Measurements from ENCODE around the gene AADACL2.

The AADACL2 gene

DNA sequence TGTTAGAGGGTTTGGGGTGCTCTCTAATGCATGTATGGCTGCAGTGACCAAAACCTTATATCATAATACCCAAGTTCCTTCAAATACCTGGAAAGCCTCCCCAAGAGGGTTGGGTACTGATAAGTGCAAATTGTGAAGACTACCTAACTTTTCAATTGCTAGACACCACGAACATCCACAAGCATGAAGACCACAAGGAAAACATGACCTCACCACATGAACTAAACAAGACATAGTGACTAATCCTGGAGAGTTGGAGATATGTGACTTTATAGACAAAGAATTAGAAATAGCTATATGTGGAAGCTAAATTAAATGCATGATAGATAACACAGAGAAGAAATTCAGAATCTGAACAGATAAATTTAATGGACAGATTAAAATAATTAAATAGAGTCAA lies 23.9 kb upstream of the AADACL2 start:
- H3K9me3 ChIP-seq (ENCODE audit: low read depth, low read length) = no peaks in the 10 kb centered on the region
- DNase-seq (ENCODE audit: low read depth, low spot score) = no peak
- no peak overlapping the region for H3K4me3 ChIP-seq
- no peaks in the 10 kb centered on the region for H3K36me3 ChIP-seq (ENCODE audit: insufficient read depth, low read length)
- H3K9ac ChIP-seq (ENCODE audit: insufficient read length) = no peak overlapping the region
- no peak overlapping the region for H3K27ac ChIP-seq
- TF ChIP-seq FOXP2 (optimal IDR thresholded peaks at IDR 0.05; ENCODE audit: control extremely low read depth, extremely low read length, insufficient read depth) (no peak), EZH2 (IDR thresholded peaks at IDR 0.05) (no peak), POLR2AphosphoS5 (IDR thresholded peaks at IDR 0.05; ENCODE audit: borderline replicate concordance, low read depth, low read length) (no peak)

GRCh38 chr3:151721294-151721693 lies 12.4 kb upstream of the AADACL2 start:
- H3K27ac ChIP-seq = no peak overlapping the region
- TF ChIP-seq POLR2AphosphoS5 (IDR thresholded peaks at IDR 0.05; ENCODE audit: borderline replicate concordance, low read depth, low read length) = no peak
- no peak for TF ChIP-seq EZH2 (IDR thresholded peaks at IDR 0.05)
- no peak for TF ChIP-seq FOXP2 (optimal IDR thresholded peaks at IDR 0.05; ENCODE audit: control extremely low read depth, extremely low read length, insufficient read depth)
- no peaks in the 10 kb centered on the region for H3K36me3 ChIP-seq (ENCODE audit: insufficient read depth, low read length)
- no peak for DNase-seq (ENCODE audit: low read depth, low spot score)
- H3K9ac ChIP-seq (ENCODE audit: insufficient read length) = no peak overlapping the region
- no peak overlapping the region for H3K4me3 ChIP-seq
- H3K9me3 ChIP-seq (ENCODE audit: low read depth, low read length) = peaks cover 14% of the 10 kb centered on the region; the same call in 1 of the 2 replicates

DNA sequence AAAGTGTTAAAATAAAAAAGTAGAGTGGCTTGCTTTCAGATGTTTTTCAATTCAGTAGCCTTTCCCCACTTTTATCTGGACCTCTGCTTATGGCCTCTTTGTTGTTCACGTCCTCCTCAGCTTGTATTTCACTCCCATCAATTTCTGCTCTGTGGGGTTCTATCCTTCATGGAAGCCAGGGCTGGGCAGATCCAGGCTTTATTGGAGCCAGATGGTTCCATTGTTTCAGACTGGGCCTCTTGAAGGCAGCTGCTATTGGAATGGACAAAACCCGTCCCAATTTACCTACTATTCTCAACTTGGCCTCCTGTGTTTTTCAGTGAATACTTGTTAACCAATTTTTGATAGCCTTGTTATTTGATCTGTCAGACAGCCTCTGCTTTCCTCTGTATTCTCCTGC lies 10.9 kb upstream of the AADACL2 start:
- Histone ChIP-seq H3K9me3 (ENCODE audit: low read depth, low read length) (peaks cover 14% of the 10 kb centered on the region; the same call in 1 of the 2 replicates), H3K36me3 (ENCODE audit: insufficient read depth, low read length) (no peaks in the 10 kb centered on the region), H3K4me3 (no peak overlapping the region), H3K27ac (no peak overlapping the region), H3K9ac (ENCODE audit: insufficient read length) (no peak overlapping the region)
- TF ChIP-seq POLR2AphosphoS5 (IDR thresholded peaks at IDR 0.05; ENCODE audit: borderline replicate concordance, low read depth, low read length) (no peak), EZH2 (IDR thresholded peaks at IDR 0.05) (no peak), FOXP2 (optimal IDR thresholded peaks at IDR 0.05; ENCODE audit: control extremely low read depth, extremely low read length, insufficient read depth) (no peak)
- no peak for DNase-seq (ENCODE audit: low read depth, low spot score)

DNA sequence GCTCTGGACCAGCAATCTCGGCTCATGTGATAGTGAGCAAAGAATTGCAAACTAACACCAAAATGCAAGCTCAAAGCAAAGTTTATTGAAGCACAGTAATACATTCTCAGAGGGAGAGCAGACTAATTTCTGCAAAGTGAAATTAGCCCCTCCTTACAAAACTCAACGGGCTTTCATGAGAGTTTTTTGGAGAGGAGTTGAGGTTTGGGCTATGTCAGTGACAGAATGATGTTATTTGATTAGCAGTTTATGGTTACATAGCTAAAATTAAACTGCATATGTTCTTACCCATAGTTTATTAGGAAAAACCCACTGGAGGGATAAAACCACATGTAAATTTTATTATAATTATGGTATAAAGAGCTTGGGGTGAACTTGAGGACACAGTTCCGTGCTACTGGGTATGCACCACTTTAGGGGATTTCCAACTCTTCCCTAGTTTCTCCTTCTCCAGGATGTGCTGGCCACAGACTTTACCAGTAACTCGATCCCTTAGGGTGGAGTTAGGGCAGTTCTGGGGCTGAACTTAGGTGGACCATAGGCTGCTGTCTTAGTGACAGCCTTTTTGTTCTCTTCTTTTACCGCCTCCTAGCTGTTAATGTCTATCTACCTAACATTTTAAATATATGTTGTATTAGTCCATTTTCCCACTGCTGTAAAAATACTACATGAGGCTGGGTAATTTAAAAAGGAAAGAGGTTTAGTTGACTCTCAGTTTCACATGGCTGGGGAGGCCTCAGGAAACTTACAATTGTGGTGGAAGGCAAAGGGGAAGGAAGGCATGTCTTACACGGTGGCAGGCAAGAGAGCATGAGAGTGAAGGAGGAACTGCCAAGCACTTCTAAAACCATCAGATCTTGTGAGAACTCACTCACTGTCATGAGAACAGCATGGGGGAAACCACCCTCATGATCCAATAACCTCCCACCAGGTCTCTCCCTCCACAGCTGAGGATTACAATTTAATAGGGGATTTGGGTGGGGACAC lies 8.9 kb upstream of the AADACL2 start:
- Histone ChIP-seq H3K27ac (no peak overlapping the region), H3K9ac (ENCODE audit: insufficient read length) (no peak overlapping the region), H3K36me3 (ENCODE audit: insufficient read depth, low read length) (no peaks in the 10 kb centered on the region), H3K4me3 (no peak overlapping the region), H3K9me3 (ENCODE audit: low read depth, low read length) (peaks cover 14% of the 10 kb centered on the region; the same call in 1 of the 2 replicates)
- TF ChIP-seq POLR2AphosphoS5 (IDR thresholded peaks at IDR 0.05; ENCODE audit: borderline replicate concordance, low read depth, low read length) (no peak), FOXP2 (optimal IDR thresholded peaks at IDR 0.05; ENCODE audit: control extremely low read depth, extremely low read length, insufficient read depth) (no peak), EZH2 (IDR thresholded peaks at IDR 0.05) (no peak)
- DNase-seq (ENCODE audit: low read depth, low spot score) = no peak

DNA sequence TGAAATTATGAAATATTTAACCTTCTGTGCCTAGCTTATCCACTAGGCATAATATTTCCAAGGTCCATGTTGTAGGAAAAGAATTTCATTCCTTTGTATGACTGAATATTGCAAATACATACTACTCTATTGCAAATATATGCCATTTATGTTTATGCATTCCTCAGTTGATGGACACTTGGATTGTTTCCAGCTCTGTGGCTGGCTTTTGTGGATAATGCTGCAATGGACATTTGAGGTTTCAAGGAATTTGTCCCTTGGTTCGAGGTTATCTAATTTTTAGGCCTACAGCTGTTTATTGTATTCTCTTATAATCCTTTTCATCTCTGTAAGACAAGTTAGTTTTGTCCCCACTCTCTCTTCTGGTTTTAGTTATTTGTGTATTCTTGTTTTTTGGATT lies 7.7 kb upstream of the AADACL2 start:
- Histone ChIP-seq H3K9ac (ENCODE audit: insufficient read length) (no peak overlapping the region), H3K27ac (no peak overlapping the region), H3K4me3 (no peak overlapping the region), H3K9me3 (ENCODE audit: low read depth, low read length) (peaks cover 14% of the 10 kb centered on the region; the same call in 1 of the 2 replicates), H3K36me3 (ENCODE audit: insufficient read depth, low read length) (no peaks in the 10 kb centered on the region)
- DNase-seq (ENCODE audit: low read depth, low spot score) = no peak
- TF ChIP-seq FOXP2 (optimal IDR thresholded peaks at IDR 0.05; ENCODE audit: control extremely low read depth, extremely low read length, insufficient read depth) (no peak), EZH2 (IDR thresholded peaks at IDR 0.05) (no peak), POLR2AphosphoS5 (IDR thresholded peaks at IDR 0.05; ENCODE audit: borderline replicate concordance, low read depth, low read length) (no peak)

GRCh38 chr3:151732861-151733260 lies 866 bp upstream of the AADACL2 start:
- Histone ChIP-seq H3K27ac (no peak overlapping the region), H3K9ac (ENCODE audit: insufficient read length) (no peak overlapping the region), H3K4me3 (no peak overlapping the region), H3K36me3 (ENCODE audit: insufficient read depth, low read length) (no peaks in the 10 kb centered on the region), H3K9me3 (ENCODE audit: low read depth, low read length) (no peaks in the 10 kb centered on the region)
- TF ChIP-seq EZH2 (IDR thresholded peaks at IDR 0.05) (no peak), FOXP2 (optimal IDR thresholded peaks at IDR 0.05; ENCODE audit: control extremely low read depth, extremely low read length, insufficient read depth) (no peak), POLR2AphosphoS5 (IDR thresholded peaks at IDR 0.05; ENCODE audit: borderline replicate concordance, low read depth, low read length) (no peak)
- no peak for DNase-seq (ENCODE audit: low read depth, low spot score)

DNA sequence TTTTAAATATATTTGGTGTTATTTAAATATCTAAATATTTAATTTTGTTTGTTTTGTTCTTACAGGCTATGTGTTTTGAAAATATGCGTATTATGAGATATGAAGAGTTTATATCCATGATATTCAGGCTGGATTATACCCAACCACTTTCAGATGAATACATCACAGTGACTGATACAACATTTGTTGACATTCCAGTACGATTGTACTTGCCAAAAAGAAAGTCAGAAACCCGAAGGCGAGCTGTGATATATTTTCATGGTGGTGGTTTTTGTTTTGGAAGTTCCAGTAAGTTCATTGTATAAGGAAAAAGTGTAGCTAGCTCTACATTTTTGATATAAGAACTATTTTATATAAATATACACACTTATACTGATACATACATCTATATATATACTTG lies 6.9 kb downstream of the AADACL2 start:
- no peak overlapping the region for H3K27ac ChIP-seq
- no peak for DNase-seq (ENCODE audit: low read depth, low spot score)
- TF ChIP-seq EZH2 (IDR thresholded peaks at IDR 0.05) (no peak), FOXP2 (optimal IDR thresholded peaks at IDR 0.05; ENCODE audit: control extremely low read depth, extremely low read length, insufficient read depth) (no peak), POLR2AphosphoS5 (IDR thresholded peaks at IDR 0.05; ENCODE audit: borderline replicate concordance, low read depth, low read length) (no peak)
- H3K4me3 ChIP-seq = no peak overlapping the region
- no peaks in the 10 kb centered on the region for H3K9me3 ChIP-seq (ENCODE audit: low read depth, low read length)
- no peak overlapping the region for H3K9ac ChIP-seq (ENCODE audit: insufficient read length)
- no peaks in the 10 kb centered on the region for H3K36me3 ChIP-seq (ENCODE audit: insufficient read depth, low read length)

DNA sequence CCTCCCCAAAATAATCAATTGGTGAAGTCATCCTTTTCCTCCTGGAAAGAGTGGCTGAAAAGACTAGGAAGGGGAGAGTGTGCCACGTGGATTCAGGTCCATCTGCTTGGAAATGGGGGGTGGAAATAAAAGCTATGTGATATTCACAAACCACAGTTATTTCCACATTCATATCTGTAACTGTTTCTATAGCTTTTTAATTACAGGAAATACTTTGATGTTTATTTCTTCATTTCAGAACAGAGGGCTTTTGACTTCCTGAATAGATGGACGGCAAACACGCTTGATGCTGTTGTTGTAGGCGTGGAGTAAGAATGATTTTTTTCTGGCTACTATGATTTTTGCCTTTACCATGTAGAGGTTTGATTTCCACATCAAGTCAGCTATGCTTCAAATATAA lies 10.1 kb downstream of the AADACL2 start:
- peaks cover 3% of the 10 kb centered on the region; the same call in 1 of the 2 replicates for H3K36me3 ChIP-seq (ENCODE audit: insufficient read depth, low read length)
- no peak overlapping the region for H3K27ac ChIP-seq
- TF ChIP-seq FOXP2 (optimal IDR thresholded peaks at IDR 0.05; ENCODE audit: control extremely low read depth, extremely low read length, insufficient read depth) (no peak), EZH2 (IDR thresholded peaks at IDR 0.05) (no peak), POLR2AphosphoS5 (IDR thresholded peaks at IDR 0.05; ENCODE audit: borderline replicate concordance, low read depth, low read length) (no peak)
- peaks cover 8% of the 10 kb centered on the region; the same call in 1 of the 2 replicates for H3K9me3 ChIP-seq (ENCODE audit: low read depth, low read length)
- H3K9ac ChIP-seq (ENCODE audit: insufficient read length) = no peak overlapping the region
- DNase-seq (ENCODE audit: low read depth, low spot score) = no peak
- H3K4me3 ChIP-seq = no peak overlapping the region
